WTC11 (cell line): ENCODE data around the gene ZNF652. TPM values are rescaled to one million over a fixed set of nuclear protein-coding genes. Genes with fewer than 3 reads are reported as not detected.

Experiments
- ATAC-seq: fragments of 200-7000 bp; cut with Tn5 transposase; 2 replicates; pipeline ENCODE4 v1.10.0; 2021; ENCODE audit warnings: mild to moderate bottlenecking, moderate library complexity
- CTCF ChIA-PET: fragments of 300-600 bp; sonication (Branson Sonifier 250); formaldehyde crosslinking; loops from one replicate; lab custom pipeline; 2021; ENCODE audit warnings: antibody characterized with exemption; lab: Charles Lee
- POLR2A ChIA-PET: fragments of 350-600 bp; sonication (Branson Sonifier 250); formaldehyde crosslinking; loops from one replicate; lab custom pipeline; 2021; ENCODE audit warnings: antibody characterized with exemption; lab: Charles Lee
- DNase-seq: peaks from one replicate; pipeline ENCODE4 v3.0.0; 2021; ENCODE audit warnings: low spot score
- H3K27ac Mint-ChIP-seq: 2 replicates; pipeline ENCODE4 v1.8.0; 2021; ENCODE audit warnings: mixed read lengths
- H3K27me3 Mint-ChIP-seq: 2 replicates; pipeline ENCODE4 v1.8.0; 2021; ENCODE audit warnings: low read depth, mild to moderate bottlenecking, moderate library complexity, mixed read lengths
- H3K36me3 Mint-ChIP-seq: 2 replicates; pipeline ENCODE4 v1.8.0; 2021; ENCODE audit warnings: mixed read lengths
- H3K4me1 Mint-ChIP-seq: 2 replicates; pipeline ENCODE4 v1.8.0; 2022; ENCODE audit warnings: mixed read lengths
- H3K4me3 Mint-ChIP-seq: 2 replicates; pipeline ENCODE4 v1.8.0; 2021; ENCODE audit warnings: mild to moderate bottlenecking, moderate library complexity, mixed read lengths
- H3K9me3 Mint-ChIP-seq: 2 replicates; pipeline ENCODE4 v1.8.0; 2021; ENCODE audit warnings: mixed read lengths
- CBFB ChIP-seq: sonication (generic); formaldehyde crosslinking; IDR thresholded peaks from 2 replicates; pipeline ENCODE4 v1.8.1; 2022; ENCODE audit warnings: mild to moderate bottlenecking, low read depth, missing genetic modification reagents
- CREB1 ChIP-seq: sonication (generic); formaldehyde crosslinking; IDR thresholded peaks from 2 replicates; pipeline ENCODE4 v1.8.0; 2023; ENCODE audit warnings: mild to moderate bottlenecking, missing genetic modification reagents
- ESRRA ChIP-seq: sonication (generic); formaldehyde crosslinking; IDR thresholded peaks from 2 replicates; pipeline ENCODE4 v1.8.1; 2022; ENCODE audit warnings: mild to moderate bottlenecking, missing genetic modification reagents, borderline replicate concordance
- FOXJ3 ChIP-seq: sonication (generic); formaldehyde crosslinking; IDR thresholded peaks from 2 replicates; pipeline ENCODE4 v1.9.0; 2021; ENCODE audit warnings: missing genetic modification reagents, mild to moderate bottlenecking, borderline replicate concordance
- FOXP1 ChIP-seq: sonication (generic); formaldehyde crosslinking; IDR thresholded peaks from 2 replicates; pipeline ENCODE4 v1.8.0; 2022; ENCODE audit warnings: missing genetic modification reagents, mild to moderate bottlenecking, moderate library complexity, borderline replicate concordance
- FOXP4 ChIP-seq: sonication (generic); formaldehyde crosslinking; IDR thresholded peaks from 2 replicates; pipeline ENCODE4 v1.8.0; 2022; ENCODE audit warnings: mild to moderate bottlenecking, missing genetic modification reagents
- HMGA2 ChIP-seq: fragments of 250-450 bp; sonication (Bioruptor Pico); IDR thresholded peaks from 2 replicates; pipeline ENCODE4 v1.4.0; 2021; ENCODE audit warnings: mild to moderate bottlenecking, moderate library complexity
- KAT7 ChIP-seq: sonication (generic); formaldehyde crosslinking; IDR thresholded peaks from 2 replicates; pipeline ENCODE4 v1.8.1; 2023; ENCODE audit warnings: missing genetic modification reagents, mild to moderate bottlenecking, borderline replicate concordance
- MAX ChIP-seq: sonication (generic); formaldehyde crosslinking; IDR thresholded peaks from 2 replicates; pipeline ENCODE4 v1.8.0; 2022; ENCODE audit warnings: mild to moderate bottlenecking, missing genetic modification reagents
- NFE2L1 ChIP-seq: sonication (generic); formaldehyde crosslinking; IDR thresholded peaks from 2 replicates; pipeline ENCODE4 v1.8.1; 2023; ENCODE audit warnings: missing genetic modification reagents
- STAT6 ChIP-seq: sonication (generic); formaldehyde crosslinking; conservative IDR thresholded peaks from 2 replicates; pipeline ENCODE4 v1.8.1; 2023; ENCODE audit warnings: mild to moderate bottlenecking, low read depth, missing genetic modification reagents, moderate library complexity
- TEAD1 ChIP-seq: sonication (generic); formaldehyde crosslinking; IDR thresholded peaks from 2 replicates; pipeline ENCODE4 v1.8.0; 2022; ENCODE audit warnings: mild to moderate bottlenecking, missing genetic modification reagents
- ZBTB43 ChIP-seq: sonication (generic); formaldehyde crosslinking; IDR thresholded peaks from 2 replicates; pipeline ENCODE4 v1.8.1; 2023; ENCODE audit warnings: mild to moderate bottlenecking, missing genetic modification reagents
- ZNF121 ChIP-seq: sonication (generic); formaldehyde crosslinking; IDR thresholded peaks from 2 replicates; pipeline ENCODE4 v1.8.0; 2023; ENCODE audit warnings: missing genetic modification reagents
- ZNF671 ChIP-seq: fragments of 250-450 bp; sonication (Bioruptor Pico); IDR thresholded peaks from 2 replicates; pipeline ENCODE4 v1.8.0; 2021; ENCODE audit warnings: mild to moderate bottlenecking
- total RNA-seq: library from RNA; stranded (reverse); gene quantifications from 3 replicates; pipeline ENCODE4 v1.2.3, GENCODE V29; 2021
- TF ChIP-seq, protein P1 (sequence below): sonication (generic); formaldehyde crosslinking; IDR thresholded peaks from 2 replicates; pipeline ENCODE4 v1.8.0; 2023; ENCODE audit warnings: missing genetic modification reagents, mild to moderate bottlenecking, borderline replicate concordance

ZNF652 gene
- total RNA-seq, 1 experiment from 2014 or later, result 40.8 TPM

GRCh38 chr17:49249890-49250522, 112.0 kb downstream of the ZNF652 start (continued):
- TF ChIP-seq MAX (CRISPR knock-in tag), result no peak
- TF ChIP-seq TEAD1 (CRISPR knock-in tag), result no peak
- no peak for TF ChIP-seq CREB1 (CRISPR knock-in tag)
- no peak for TF ChIP-seq STAT6 (CRISPR knock-in tag)

- Mint-ChIP-seq H3K9me3 (no peaks in the 10 kb centered on the region), H3K27me3 (no peaks in the 10 kb centered on the region), H3K4me1 (no peaks in the 10 kb centered on the region), H3K27ac (no peak overlapping the region), H3K4me3 (no peak overlapping the region), H3K36me3 (no peaks in the 10 kb centered on the region)
- ChIA-PET CTCF (interaction anchor here (0.8 to 2.5 kb wide), 5 partner anchors 18 to 122 kb away, joined by 3 to 7 read pairs (median 3); no protein-coding TSS in a partner anchor), POLR2A (no interaction called here)
- no peak for ATAC-seq
- TF ChIP-seq FOXJ3 (CRISPR knock-in tag) (no peak), KAT7 (CRISPR knock-in tag) (no peak), CREB1 (CRISPR knock-in tag) (no peak), ZNF121 (CRISPR knock-in tag) (no peak), ZBTB43 (CRISPR knock-in tag) (no peak), ZNF671 (CRISPR knock-in tag) (no peak), FOXP4 (CRISPR knock-in tag) (no peak), ESRRA (CRISPR knock-in tag) (no peak), FOXP1 (CRISPR knock-in tag) (no peak), HMGA2 (CRISPR knock-in tag) (no peak), NFE2L1 (CRISPR knock-in tag) (no peak), CBFB (CRISPR knock-in tag) (no peak)
- TF ChIP-seq, protein P1, sequence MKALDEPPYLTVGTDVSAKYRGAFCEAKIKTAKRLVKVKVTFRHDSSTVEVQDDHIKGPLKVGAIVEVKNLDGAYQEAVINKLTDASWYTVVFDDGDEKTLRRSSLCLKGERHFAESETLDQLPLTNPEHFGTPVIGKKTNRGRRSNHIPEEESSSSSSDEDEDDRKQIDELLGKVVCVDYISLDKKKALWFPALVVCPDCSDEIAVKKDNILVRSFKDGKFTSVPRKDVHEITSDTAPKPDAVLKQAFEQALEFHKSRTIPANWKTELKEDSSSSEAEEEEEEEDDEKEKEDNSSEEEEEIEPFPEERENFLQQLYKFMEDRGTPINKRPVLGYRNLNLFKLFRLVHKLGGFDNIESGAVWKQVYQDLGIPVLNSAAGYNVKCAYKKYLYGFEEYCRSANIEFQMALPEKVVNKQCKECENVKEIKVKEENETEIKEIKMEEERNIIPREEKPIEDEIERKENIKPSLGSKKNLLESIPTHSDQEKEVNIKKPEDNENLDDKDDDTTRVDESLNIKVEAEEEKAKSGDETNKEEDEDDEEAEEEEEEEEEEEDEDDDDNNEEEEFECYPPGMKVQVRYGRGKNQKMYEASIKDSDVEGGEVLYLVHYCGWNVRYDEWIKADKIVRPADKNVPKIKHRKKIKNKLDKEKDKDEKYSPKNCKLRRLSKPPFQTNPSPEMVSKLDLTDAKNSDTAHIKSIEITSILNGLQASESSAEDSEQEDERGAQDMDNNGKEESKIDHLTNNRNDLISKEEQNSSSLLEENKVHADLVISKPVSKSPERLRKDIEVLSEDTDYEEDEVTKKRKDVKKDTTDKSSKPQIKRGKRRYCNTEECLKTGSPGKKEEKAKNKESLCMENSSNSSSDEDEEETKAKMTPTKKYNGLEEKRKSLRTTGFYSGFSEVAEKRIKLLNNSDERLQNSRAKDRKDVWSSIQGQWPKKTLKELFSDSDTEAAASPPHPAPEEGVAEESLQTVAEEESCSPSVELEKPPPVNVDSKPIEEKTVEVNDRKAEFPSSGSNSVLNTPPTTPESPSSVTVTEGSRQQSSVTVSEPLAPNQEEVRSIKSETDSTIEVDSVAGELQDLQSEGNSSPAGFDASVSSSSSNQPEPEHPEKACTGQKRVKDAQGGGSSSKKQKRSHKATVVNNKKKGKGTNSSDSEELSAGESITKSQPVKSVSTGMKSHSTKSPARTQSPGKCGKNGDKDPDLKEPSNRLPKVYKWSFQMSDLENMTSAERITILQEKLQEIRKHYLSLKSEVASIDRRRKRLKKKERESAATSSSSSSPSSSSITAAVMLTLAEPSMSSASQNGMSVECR (CRISPR knock-in tag), result no peak
- no peak for DNase-seq
These were observed 112.7 kb downstream of the ZNF652 start for GRCh38 chr17:49249292-49249794.
